ENCODE results near the gene FAM222B. TPM values are rescaled to one million over a fixed set of nuclear protein-coding genes. Genes with fewer than 3 reads are reported as not detected.
"Not testable (repeated sequence)": the region's sequence is repeated elsewhere in the genome, so short reads cannot be mapped to it uniquely, and the experiment has no call there.

FAM222B gene
- total RNA-seq, 3 donors from 2014 or later = 9.7 to 12.0 (median 10.5) TPM

GRCh38 chr17:28812091-28812747 lies 30.4 kb downstream of the FAM222B start:
- H3K27ac ChIP-seq = peak overlapping the region; percentile 88 to 92
- no peaks in the 10 kb centered on the region for H3K36me3 ChIP-seq
- peaks cover 7 to 19% of the 10 kb centered on the region in 2 donors for H3K4me1 ChIP-seq
- peak overlapping the region; percentile 86 to 90 (median 89) for H3K4me3 ChIP-seq
- intact Hi-C loops (cut with DNase I; ENCODE audit: low total_unique reads) = loop anchor here (10.0 kb wide), 1 partner anchor 133 kb away; no protein-coding TSS in a partner anchor
- H3K27me3 ChIP-seq = no peaks in the 10 kb centered on the region
- H3K9me3 ChIP-seq = no peaks in the 10 kb centered on the region
- peak; percentile 96 to 97 for DNase-seq (ENCODE audit: low spot score in 2 of 2)
- TF ChIP-seq POLR2A (IDR thresholded peaks at IDR 0.05) (no peak), POLR2AphosphoS5 (IDR thresholded peaks at IDR 0.05) (peak in 2 of 3 donors; percentile 10 to 12)

GRCh38 chr17:28811651-28812090 lies 30.9 kb downstream of the FAM222B start:
- H3K4me3 ChIP-seq = peak overlapping the region; percentile 86 to 90 (median 89)
- intact Hi-C loops (cut with DNase I; ENCODE audit: low total_unique reads) = loop anchor here (10.0 kb wide), 1 partner anchor 133 kb away; no protein-coding TSS in a partner anchor
- peaks cover 7 to 20% of the 10 kb centered on the region in 2 donors for H3K4me1 ChIP-seq
- H3K36me3 ChIP-seq = no peaks in the 10 kb centered on the region
- TF ChIP-seq CTCF (IDR thresholded peaks at IDR 0.05) (no peak), POLR2A (IDR thresholded peaks at IDR 0.05) (no peak), POLR2AphosphoS5 (IDR thresholded peaks at IDR 0.05) (no peak)
- peak overlapping the region; percentile 88 to 92 for H3K27ac ChIP-seq
- DNase-seq (ENCODE audit: low spot score in 2 of 2) = no peak
- no peaks in the 10 kb centered on the region for H3K9me3 ChIP-seq
- no peaks in the 10 kb centered on the region for H3K27me3 ChIP-seq

GRCh38 chr17:28810437-28810836 lies 32.2 kb downstream of the FAM222B start:
- no peak for DNase-seq (ENCODE audit: low spot score in 2 of 2)
- Histone ChIP-seq H3K27ac (peak overlapping the region in 1 of 2 donors; percentile 88), H3K4me1 (peaks cover 7 to 20% of the 10 kb centered on the region in 2 donors), H3K4me3 (no peak overlapping the region), H3K27me3 (no peaks in the 10 kb centered on the region), H3K36me3 (no peaks in the 10 kb centered on the region), H3K9me3 (no peaks in the 10 kb centered on the region)
- intact Hi-C loops (cut with DNase I; ENCODE audit: low total_unique reads) = loop anchor here (10.0 kb wide), 1 partner anchor 134 kb away; no protein-coding TSS in a partner anchor
- TF ChIP-seq POLR2AphosphoS5 (IDR thresholded peaks at IDR 0.05) (no peak), CTCF (IDR thresholded peaks at IDR 0.05) (no peak), POLR2A (IDR thresholded peaks at IDR 0.05) (no peak)

GRCh38 chr17:28807925-28808634 lies 34.5 kb downstream of the FAM222B start:
- H3K4me3 ChIP-seq = peak overlapping the region in 1 of 3 donors; percentile 8
- intact Hi-C loops (cut with DNase I; ENCODE audit: low total_unique reads) = no loop called here
- DNase-seq (ENCODE audit: low spot score in 2 of 2) = no peak

GRCh38 chr17:28796062-28796461 lies 46.5 kb downstream of the FAM222B start:
- Histone ChIP-seq H3K27me3 (no peaks in the 10 kb centered on the region), H3K27ac (no peak overlapping the region), H3K4me3 (no peak overlapping the region), H3K4me1 (no peaks in the 10 kb centered on the region), H3K36me3 (no peaks in the 10 kb centered on the region), H3K9me3 (no peaks in the 10 kb centered on the region)
- intact Hi-C loops (cut with DNase I; ENCODE audit: low total_unique reads) = no loop called here
- no peak for TF ChIP-seq POLR2A (IDR thresholded peaks at IDR 0.05)
- TF ChIP-seq CTCF (IDR thresholded peaks at IDR 0.05) = no peak
- TF ChIP-seq POLR2AphosphoS5 (IDR thresholded peaks at IDR 0.05) = no peak
- DNase-seq (ENCODE audit: low spot score in 2 of 2) = no peak

More at GRCh38 chr17:28807925-28808634, 34.5 kb downstream of the FAM222B start:
- H3K36me3 ChIP-seq = no peaks in the 10 kb centered on the region
- H3K27me3 ChIP-seq = no peaks in the 10 kb centered on the region
- no peaks in the 10 kb centered on the region for H3K9me3 ChIP-seq
- H3K27ac ChIP-seq = peak overlapping the region; percentile 88 to 89
- TF ChIP-seq CTCF (IDR thresholded peaks at IDR 0.05) = no peak
- no peak for TF ChIP-seq POLR2A (IDR thresholded peaks at IDR 0.05)
- TF ChIP-seq POLR2AphosphoS5 (IDR thresholded peaks at IDR 0.05) = no peak
- peaks cover 7 to 20% of the 10 kb centered on the region in 2 donors for H3K4me1 ChIP-seq

- H3K9me3 ChIP-seq; H3K27me3 ChIP-seq; H3K36me3 ChIP-seq; H3K4me3 ChIP-seq; H3K27ac ChIP-seq; H3K4me1 ChIP-seq; intact Hi-C loops (cut with DNase I; ENCODE audit: low total_unique reads); DNase-seq (ENCODE audit: low spot score in 2 of 2): not testable (repeated sequence)
These were observed 47.6 kb downstream of the FAM222B start for GRCh38 chr17:28794846-28795441.
